HepG2 (cell line): ENCODE measurements around the gene SLC25A33. TPM values are rescaled to one million over a fixed set of nuclear protein-coding genes. Genes with fewer than 3 reads are reported as not detected.

Experiments
- BCL6 ChIP-seq: IDR thresholded peaks from 2 replicates; pipeline ENCODE4 v1.6.1; 2016; ENCODE audit warnings: missing genetic modification reagents, missing compliant biosample characterization
- CBX5 ChIP-seq: sonication (generic); formaldehyde crosslinking; IDR thresholded peaks from 2 replicates; pipeline ENCODE4 v1.4.0; 2020; ENCODE audit warnings: missing genetic modification reagents, borderline replicate concordance
- KDM5B ChIP-seq: sonication (generic); formaldehyde crosslinking; IDR thresholded peaks from 2 replicates; pipeline ENCODE4 v1.4.0; 2020; ENCODE audit warnings: missing genetic modification reagents, mild to moderate bottlenecking, borderline replicate concordance
- MED8 ChIP-seq: sonication (generic); formaldehyde crosslinking; IDR thresholded peaks from 2 replicates; pipeline ENCODE4 v1.8.1; 2023; ENCODE audit warnings: mild to moderate bottlenecking, missing genetic modification reagents; ENCODE audit not compliant: insufficient replicate concordance
- MEIS2 ChIP-seq: sonication (generic); formaldehyde crosslinking; IDR thresholded peaks from 2 replicates; pipeline ENCODE4 v1.9.0; 2021; ENCODE audit warnings: mild to moderate bottlenecking, missing genetic modification reagents
- NCOA2 ChIP-seq: sonication (generic); formaldehyde crosslinking; IDR thresholded peaks from 2 replicates; pipeline ENCODE4 v1.8.0; 2022; ENCODE audit warnings: inconsistent platforms
- NR2F6 ChIP-seq, 2 experiments: IDR thresholded peaks; 2 replicates each; pipeline ENCODE4 v1.6.1; 2016; ENCODE audit warnings: antibody characterized with exemption in 1 of 2, mild to moderate bottlenecking in 1 of 2
- PAWR ChIP-seq: sonication (generic); formaldehyde crosslinking; IDR thresholded peaks from 2 replicates; pipeline ENCODE4 v1.4.0; 2020; ENCODE audit warnings: missing genetic modification reagents, mild to moderate bottlenecking, borderline replicate concordance
- SMAD3 ChIP-seq: sonication (generic); formaldehyde crosslinking; IDR thresholded peaks from 2 replicates; pipeline ENCODE4 v1.4.0; 2020; ENCODE audit warnings: missing genetic modification reagents
- ZNF326 ChIP-seq: sonication (generic); formaldehyde crosslinking; IDR thresholded peaks from 2 replicates; pipeline ENCODE4 v1.4.0; 2020; ENCODE audit warnings: missing genetic modification reagents, borderline replicate concordance
- ZNF446 ChIP-seq: sonication (generic); formaldehyde crosslinking; IDR thresholded peaks from 2 replicates; pipeline ENCODE4 v1.5.0; 2020; ENCODE audit warnings: mild to moderate bottlenecking, missing genetic modification reagents
- ZNF510 ChIP-seq: sonication (generic); formaldehyde crosslinking; IDR thresholded peaks from 2 replicates; pipeline ENCODE4 v1.4.0; 2020; ENCODE audit warnings: low read depth, mild to moderate bottlenecking, missing genetic modification reagents
- ZNF616 ChIP-seq: sonication (generic); formaldehyde crosslinking; IDR thresholded peaks from 2 replicates; pipeline ENCODE4 v1.5.0; 2020; ENCODE audit warnings: low read depth, mild to moderate bottlenecking, missing genetic modification reagents
- ZNF891 ChIP-seq: sonication (generic); formaldehyde crosslinking; IDR thresholded peaks from 2 replicates; pipeline ENCODE4 v1.5.0; 2020; ENCODE audit warnings: mild to moderate bottlenecking, missing genetic modification reagents
- polyA plus RNA-seq, 8 experiments: library from polyadenylated mRNA; depleted of rRNA in 3 of 8; stranded (reverse) in 7 of 8; unstranded in 1 of 8; fragments of >200 nt; fragmentation: Illumina TruSeq in 4 of 8; extraction: Trizol in 4 of 8; gene quantifications; 2 replicates each; pipeline versions ENCODE4 v1.2.1 to v1.2.3, GENCODE V29; 2011 to 2016; ENCODE audit warnings: low read depth in 4 of 8, missing spikeins in 1 of 8, mixed read lengths in 1 of 8; ENCODE audit not compliant: insufficient read depth in 1 of 8
- total RNA-seq, 5 experiments: library from RNA; depleted of rRNA; stranded (reverse); fragments of >200 nt; fragmentation: Illumina TruSeq; extraction: Trizol; gene quantifications; 2 replicates each; pipeline ENCODE4 v1.2.3, GENCODE V29; 2016; ENCODE audit warnings: low read depth in 1 of 5
- TF ChIP-seq, protein P1 (sequence below): sonication (generic); formaldehyde crosslinking; IDR thresholded peaks from 2 replicates; pipeline ENCODE4 v1.8.1; 2023; ENCODE audit warnings: mild to moderate bottlenecking, missing genetic modification reagents
- TF ChIP-seq, protein P2 (sequence below): IDR thresholded peaks from 2 replicates; pipeline ENCODE4 v1.6.1; 2016
- TF ChIP-seq, protein P3 (sequence below): sonication (generic); formaldehyde crosslinking; IDR thresholded peaks from 2 replicates; pipeline ENCODE4 v1.4.0; 2020; ENCODE audit warnings: missing genetic modification reagents, mild to moderate bottlenecking, borderline replicate concordance
- TF ChIP-seq, protein P4 (sequence below): fragments of 450-650 bp; IDR thresholded peaks from 2 replicates; pipeline ENCODE4 v1.6.1; 2016
- TF ChIP-seq, protein P5 (sequence below): sonication (generic); formaldehyde crosslinking; IDR thresholded peaks from 2 replicates; pipeline ENCODE4 v1.5.1; 2020; ENCODE audit warnings: mild to moderate bottlenecking, missing genetic modification reagents, borderline replicate concordance

Gene SLC25A33
- total and polyA plus RNA-seq, 2 of the 13 experiments (the other 11 are each of a cell fraction or from before 2014, with no cell fraction given): 15.4 to 50.3 TPM

DNA sequence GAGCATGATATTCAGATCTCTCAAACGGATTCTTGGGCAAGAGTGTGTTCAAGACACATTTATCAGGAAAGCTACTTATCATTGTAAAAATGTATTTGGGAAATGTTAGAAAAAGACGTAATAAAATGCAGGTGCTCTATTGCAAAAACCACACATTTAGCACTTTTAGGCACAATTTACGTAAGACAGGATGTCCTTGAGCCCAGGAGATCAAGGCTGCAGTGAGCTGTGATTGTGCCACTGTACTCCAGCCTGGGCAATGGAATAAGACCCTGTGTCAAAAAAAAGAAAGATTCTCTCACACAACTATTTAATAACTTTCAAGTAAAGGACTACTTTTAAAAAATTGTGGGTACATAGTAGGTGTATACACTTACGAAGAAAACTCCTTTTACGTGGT lies 18.4 kb downstream of the SLC25A33 start (continued):
- TF ChIP-seq, protein P1, sequence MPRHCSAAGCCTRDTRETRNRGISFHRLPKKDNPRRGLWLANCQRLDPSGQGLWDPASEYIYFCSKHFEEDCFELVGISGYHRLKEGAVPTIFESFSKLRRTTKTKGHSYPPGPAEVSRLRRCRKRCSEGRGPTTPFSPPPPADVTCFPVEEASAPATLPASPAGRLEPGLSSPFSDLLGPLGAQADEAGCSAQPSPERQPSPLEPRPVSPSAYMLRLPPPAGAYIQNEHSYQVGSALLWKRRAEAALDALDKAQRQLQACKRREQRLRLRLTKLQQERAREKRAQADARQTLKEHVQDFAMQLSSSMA (CRISPR knock-in tag): no peak
- no peak for TF ChIP-seq PAWR
- no peak for TF ChIP-seq ZNF446 (CRISPR knock-in tag)
- TF ChIP-seq, protein P2, sequence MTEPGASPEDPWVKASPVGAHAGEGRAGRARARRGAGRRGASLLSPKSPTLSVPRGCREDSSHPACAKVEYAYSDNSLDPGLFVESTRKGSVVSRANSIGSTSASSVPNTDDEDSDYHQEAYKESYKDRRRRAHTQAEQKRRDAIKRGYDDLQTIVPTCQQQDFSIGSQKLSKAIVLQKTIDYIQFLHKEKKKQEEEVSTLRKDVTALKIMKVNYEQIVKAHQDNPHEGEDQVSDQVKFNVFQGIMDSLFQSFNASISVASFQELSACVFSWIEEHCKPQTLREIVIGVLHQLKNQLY (CRISPR knock-in tag): peak; percentile 25; the same call in 1 of the 2 replicates
- TF ChIP-seq ZNF891 (CRISPR knock-in tag): no peak
- TF ChIP-seq NCOA2 (CRISPR knock-in tag): peak; percentile 77
- no peak for TF ChIP-seq CBX5 (CRISPR knock-in tag)
- TF ChIP-seq, protein P3, sequence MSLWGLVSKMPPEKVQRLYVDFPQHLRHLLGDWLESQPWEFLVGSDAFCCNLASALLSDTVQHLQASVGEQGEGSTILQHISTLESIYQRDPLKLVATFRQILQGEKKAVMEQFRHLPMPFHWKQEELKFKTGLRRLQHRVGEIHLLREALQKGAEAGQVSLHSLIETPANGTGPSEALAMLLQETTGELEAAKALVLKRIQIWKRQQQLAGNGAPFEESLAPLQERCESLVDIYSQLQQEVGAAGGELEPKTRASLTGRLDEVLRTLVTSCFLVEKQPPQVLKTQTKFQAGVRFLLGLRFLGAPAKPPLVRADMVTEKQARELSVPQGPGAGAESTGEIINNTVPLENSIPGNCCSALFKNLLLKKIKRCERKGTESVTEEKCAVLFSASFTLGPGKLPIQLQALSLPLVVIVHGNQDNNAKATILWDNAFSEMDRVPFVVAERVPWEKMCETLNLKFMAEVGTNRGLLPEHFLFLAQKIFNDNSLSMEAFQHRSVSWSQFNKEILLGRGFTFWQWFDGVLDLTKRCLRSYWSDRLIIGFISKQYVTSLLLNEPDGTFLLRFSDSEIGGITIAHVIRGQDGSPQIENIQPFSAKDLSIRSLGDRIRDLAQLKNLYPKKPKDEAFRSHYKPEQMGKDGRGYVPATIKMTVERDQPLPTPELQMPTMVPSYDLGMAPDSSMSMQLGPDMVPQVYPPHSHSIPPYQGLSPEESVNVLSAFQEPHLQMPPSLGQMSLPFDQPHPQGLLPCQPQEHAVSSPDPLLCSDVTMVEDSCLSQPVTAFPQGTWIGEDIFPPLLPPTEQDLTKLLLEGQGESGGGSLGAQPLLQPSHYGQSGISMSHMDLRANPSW (CRISPR knock-in tag): no peak
- no peak for TF ChIP-seq MEIS2
- no peak for TF ChIP-seq NR2F6 (IDR thresholded peaks at IDR 0.05)
- TF ChIP-seq NR2F6 (CRISPR knock-in tag; IDR thresholded peaks at IDR 0.05): peak; percentile 58
- no peak for TF ChIP-seq KDM5B (CRISPR knock-in tag)
- TF ChIP-seq BCL6 (CRISPR knock-in tag): peak; percentile 67
- TF ChIP-seq ZNF616 (CRISPR knock-in tag): no peak
- TF ChIP-seq, protein P4, sequence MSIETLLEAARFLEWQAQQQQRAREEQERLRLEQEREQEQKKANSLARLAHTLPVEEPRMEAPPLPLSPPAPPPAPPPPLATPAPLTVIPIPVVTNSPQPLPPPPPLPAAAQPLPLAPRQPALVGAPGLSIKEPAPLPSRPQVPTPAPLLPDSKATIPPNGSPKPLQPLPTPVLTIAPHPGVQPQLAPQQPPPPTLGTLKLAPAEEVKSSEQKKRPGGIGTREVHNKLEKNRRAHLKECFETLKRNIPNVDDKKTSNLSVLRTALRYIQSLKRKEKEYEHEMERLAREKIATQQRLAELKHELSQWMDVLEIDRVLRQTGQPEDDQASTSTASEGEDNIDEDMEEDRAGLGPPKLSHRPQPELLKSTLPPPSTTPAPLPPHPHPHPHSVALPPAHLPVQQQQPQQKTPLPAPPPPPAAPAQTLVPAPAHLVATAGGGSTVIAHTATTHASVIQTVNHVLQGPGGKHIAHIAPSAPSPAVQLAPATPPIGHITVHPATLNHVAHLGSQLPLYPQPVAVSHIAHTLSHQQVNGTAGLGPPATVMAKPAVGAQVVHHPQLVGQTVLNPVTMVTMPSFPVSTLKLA: no peak
- no peak for TF ChIP-seq ZNF326 (CRISPR knock-in tag)
- TF ChIP-seq, protein P5, sequence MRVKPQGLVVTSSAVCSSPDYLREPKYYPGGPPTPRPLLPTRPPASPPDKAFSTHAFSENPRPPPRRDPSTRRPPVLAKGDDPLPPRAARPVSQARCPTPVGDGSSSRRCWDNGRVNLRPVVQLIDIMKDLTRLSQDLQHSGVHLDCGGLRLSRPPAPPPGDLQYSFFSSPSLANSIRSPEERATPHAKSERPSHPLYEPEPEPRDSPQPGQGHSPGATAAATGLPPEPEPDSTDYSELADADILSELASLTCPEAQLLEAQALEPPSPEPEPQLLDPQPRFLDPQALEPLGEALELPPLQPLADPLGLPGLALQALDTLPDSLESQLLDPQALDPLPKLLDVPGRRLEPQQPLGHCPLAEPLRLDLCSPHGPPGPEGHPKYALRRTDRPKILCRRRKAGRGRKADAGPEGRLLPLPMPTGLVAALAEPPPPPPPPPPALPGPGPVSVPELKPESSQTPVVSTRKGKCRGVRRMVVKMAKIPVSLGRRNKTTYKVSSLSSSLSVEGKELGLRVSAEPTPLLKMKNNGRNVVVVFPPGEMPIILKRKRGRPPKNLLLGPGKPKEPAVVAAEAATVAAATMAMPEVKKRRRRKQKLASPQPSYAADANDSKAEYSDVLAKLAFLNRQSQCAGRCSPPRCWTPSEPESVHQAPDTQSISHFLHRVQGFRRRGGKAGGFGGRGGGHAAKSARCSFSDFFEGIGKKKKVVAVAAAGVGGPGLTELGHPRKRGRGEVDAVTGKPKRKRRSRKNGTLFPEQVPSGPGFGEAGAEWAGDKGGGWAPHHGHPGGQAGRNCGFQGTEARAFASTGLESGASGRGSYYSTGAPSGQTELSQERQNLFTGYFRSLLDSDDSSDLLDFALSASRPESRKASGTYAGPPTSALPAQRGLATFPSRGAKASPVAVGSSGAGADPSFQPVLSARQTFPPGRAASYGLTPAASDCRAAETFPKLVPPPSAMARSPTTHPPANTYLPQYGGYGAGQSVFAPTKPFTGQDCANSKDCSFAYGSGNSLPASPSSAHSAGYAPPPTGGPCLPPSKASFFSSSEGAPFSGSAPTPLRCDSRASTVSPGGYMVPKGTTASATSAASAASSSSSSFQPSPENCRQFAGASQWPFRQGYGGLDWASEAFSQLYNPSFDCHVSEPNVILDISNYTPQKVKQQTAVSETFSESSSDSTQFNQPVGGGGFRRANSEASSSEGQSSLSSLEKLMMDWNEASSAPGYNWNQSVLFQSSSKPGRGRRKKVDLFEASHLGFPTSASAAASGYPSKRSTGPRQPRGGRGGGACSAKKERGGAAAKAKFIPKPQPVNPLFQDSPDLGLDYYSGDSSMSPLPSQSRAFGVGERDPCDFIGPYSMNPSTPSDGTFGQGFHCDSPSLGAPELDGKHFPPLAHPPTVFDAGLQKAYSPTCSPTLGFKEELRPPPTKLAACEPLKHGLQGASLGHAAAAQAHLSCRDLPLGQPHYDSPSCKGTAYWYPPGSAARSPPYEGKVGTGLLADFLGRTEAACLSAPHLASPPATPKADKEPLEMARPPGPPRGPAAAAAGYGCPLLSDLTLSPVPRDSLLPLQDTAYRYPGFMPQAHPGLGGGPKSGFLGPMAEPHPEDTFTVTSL (CRISPR knock-in tag): 0 out of 2 replicates have a peak, but pooled peaks have one; percentile 58
- TF ChIP-seq ZNF510 (CRISPR knock-in tag): no peak
- 0 out of 2 replicates have a peak, but pooled peaks have one; percentile 27 for TF ChIP-seq SMAD3
- no peak for TF ChIP-seq MED8 (CRISPR knock-in tag)
